Smooth muscle cell (in vitro differentiated cells): ENCODE measurements around the gene SEC31B. TPM values are rescaled to one million over a fixed set of nuclear protein-coding genes. Genes with fewer than 3 reads are reported as not detected.

Source experiments
- DNase-seq: peaks from one replicate; lab custom pipeline; 2025; ENCODE audit not compliant: unreplicated experiment; lab: John Stamatoyannopoulos, UW
- H2AFZ ChIP-seq: fragments of 200-600 bp; sonication (generic); 2 replicates; pipeline ENCODE4 v1.6.0; 2016; ENCODE audit warnings: antibody characterized with exemption, low read depth, mild to moderate bottlenecking
- H3F3A ChIP-seq: fragments of 200-600 bp; sonication (generic); 2 replicates; pipeline ENCODE4 v1.6.0; 2017; ENCODE audit warnings: antibody characterized with exemption, low read depth
- H3K27ac ChIP-seq: fragments of 200-600 bp; sonication (generic); 2 replicates; pipeline ENCODE4 v1.5.1; 2016; ENCODE audit warnings: low read depth, mild to moderate bottlenecking
- H3K27me3 ChIP-seq: fragments of 200-600 bp; sonication (generic); 2 replicates; pipeline ENCODE4 v1.6.1; 2016; ENCODE audit warnings: low read depth, mild to moderate bottlenecking
- H3K36me3 ChIP-seq: fragments of 200-600 bp; sonication (generic); 2 replicates; pipeline ENCODE4 v1.5.1; 2016; ENCODE audit warnings: low read depth
- H3K4me1 ChIP-seq: fragments of 200-600 bp; sonication (generic); 2 replicates; pipeline ENCODE4 v1.5.1; 2016; ENCODE audit warnings: low read depth
- H3K4me2 ChIP-seq: fragments of 200-600 bp; sonication (generic); 2 replicates; pipeline ENCODE4 v1.6.0; 2016; ENCODE audit warnings: mild to moderate bottlenecking
- H3K4me3 ChIP-seq: fragments of 200-600 bp; sonication (generic); 2 replicates; pipeline ENCODE4 v1.5.1; 2016; ENCODE audit warnings: mild to moderate bottlenecking
- H3K79me2 ChIP-seq: fragments of 200-600 bp; sonication (generic); 2 replicates; pipeline ENCODE4 v1.6.0; 2016; ENCODE audit warnings: low read depth, mild to moderate bottlenecking
- H3K9ac ChIP-seq: fragments of 200-600 bp; sonication (generic); 2 replicates; pipeline ENCODE4 v1.6.0; 2016; ENCODE audit warnings: low read depth
- H3K9me3 ChIP-seq: fragments of 200-600 bp; sonication (generic); replicated peaks from 2 replicates; pipeline ENCODE4 v1.5.1; 2016; ENCODE audit warnings: low read depth
- H4K20me1 ChIP-seq: fragments of 200-600 bp; sonication (generic); 2 replicates; pipeline ENCODE4 v1.6.0; 2016; ENCODE audit warnings: low read depth
- CTCF ChIP-seq: fragments of 200-600 bp; sonication (generic); IDR thresholded peaks from 2 replicates; pipeline ENCODE4 v1.5.1; 2017; ENCODE audit warnings: borderline replicate concordance, mild to moderate bottlenecking, antibody characterized with exemption; ENCODE audit not compliant: insufficient read depth, poor library complexity, severe bottlenecking
- WGBS: methylation state at CpG from one replicate; pipeline ENCODE4 v1.1.7; 2016; ENCODE audit warnings: low lambda C conversion rate; 5-methylcytosine and 5-hydroxymethylcytosine counted together
- polyA plus RNA-seq: library from polyadenylated mRNA; unstranded; fragments of >200 nt; fragmentation: Nextera tagmentation; extraction: Ambion mirVana; gene quantifications from 2 replicates; pipeline ENCODE4 v1.2.1, GENCODE V29; 2016
- total RNA-seq: library from RNA; depleted of rRNA; stranded (reverse); fragments of >200 nt; gene quantifications from 2 replicates; pipeline ENCODE4 v1.2.3, GENCODE V29; 2014

SEC31B gene
- total and polyA plus RNA-seq, 2 experiments from 2014 or later: 4.5 to 6.3 TPM

DNA sequence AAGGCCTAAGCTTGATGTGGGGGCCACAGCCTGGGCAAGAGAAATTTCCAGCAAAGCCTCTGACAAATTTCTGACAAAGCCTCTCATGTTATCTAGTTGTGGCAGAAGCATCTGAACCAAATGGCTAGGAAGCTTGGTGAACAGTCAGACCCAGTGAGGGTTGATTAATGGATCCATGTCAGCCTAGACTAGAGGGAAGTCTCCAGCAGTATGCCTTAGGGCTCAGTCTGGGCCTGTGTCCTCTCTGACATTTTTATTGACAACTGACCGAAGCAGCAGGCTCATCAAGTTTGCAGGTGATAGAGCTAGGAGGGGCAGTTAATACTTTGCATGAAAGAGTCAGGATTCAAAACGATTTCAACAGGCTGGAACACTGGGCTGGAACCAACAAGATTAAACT is 41.3 kb upstream of the SEC31B start:
- Histone ChIP-seq H3K4me1 (no peaks in the 10 kb centered on the region), H3K27ac (no peak overlapping the region), H4K20me1 (peaks cover 6% of the 10 kb centered on the region), H3K4me2 (no peak overlapping the region), H3K9ac (no peak overlapping the region), H3K4me3 (no peak overlapping the region), H3K36me3 (no peaks in the 10 kb centered on the region), H3F3A (no peaks in the 10 kb centered on the region), H2AFZ (no peak overlapping the region), H3K9me3 (no peaks in the 10 kb centered on the region), H3K27me3 (peaks cover 30% of the 10 kb centered on the region), H3K79me2 (no peaks in the 10 kb centered on the region)
- DNase-seq: no peak
- TF ChIP-seq CTCF: no peak
- WGBS: 49% methylated on average over 2 of the region's 2 CpGs

GRCh38 chr10:100560248-100560647 is 40.6 kb upstream of the SEC31B start:
- H3K79me2 ChIP-seq: no peaks in the 10 kb centered on the region
- H4K20me1 ChIP-seq: peaks cover 6% of the 10 kb centered on the region
- DNase-seq: no peak
- no peaks in the 10 kb centered on the region for H3K9me3 ChIP-seq
- no peaks in the 10 kb centered on the region for H3K4me1 ChIP-seq
- no peak overlapping the region for H2AFZ ChIP-seq
- no peaks in the 10 kb centered on the region for H3F3A ChIP-seq
- no peaks in the 10 kb centered on the region for H3K36me3 ChIP-seq
- no peak overlapping the region for H3K27ac ChIP-seq
- no peak overlapping the region for H3K4me3 ChIP-seq
- 96% methylated on average over 1 of the region's 1 CpG for WGBS
- no peak overlapping the region for H3K9ac ChIP-seq
- peaks cover 22% of the 10 kb centered on the region for H3K27me3 ChIP-seq
- H3K4me2 ChIP-seq: no peak overlapping the region
- no peak for TF ChIP-seq CTCF

DNA sequence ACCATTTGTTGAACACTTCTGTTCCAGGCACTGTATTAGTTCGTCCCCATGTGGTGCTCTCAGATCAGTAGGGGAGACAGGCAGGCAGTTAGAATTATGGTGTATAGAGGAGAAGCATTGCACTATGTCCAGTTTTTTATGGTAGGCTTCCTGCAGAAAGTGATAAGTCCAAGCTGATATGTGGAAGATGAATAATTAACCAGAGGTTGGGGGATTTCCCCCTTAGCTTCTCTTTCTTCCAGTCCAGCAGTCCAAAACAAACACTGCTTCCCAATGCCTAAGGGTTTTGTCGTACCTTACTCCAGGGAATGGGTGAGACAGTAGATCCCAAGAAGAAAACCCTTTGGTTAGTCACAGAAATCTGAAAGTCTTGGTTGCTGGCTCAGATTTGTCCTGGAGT is 35.2 kb upstream of the SEC31B start:
- no peak overlapping the region for H3K4me2 ChIP-seq
- H3K4me3 ChIP-seq: no peak overlapping the region
- no peak for TF ChIP-seq CTCF
- H3K27ac ChIP-seq: no peak overlapping the region
- H3K27me3 ChIP-seq: no peaks in the 10 kb centered on the region
- no peaks in the 10 kb centered on the region for H3K4me1 ChIP-seq
- H3K9ac ChIP-seq: no peak overlapping the region
- 95% methylated on average over 2 of the region's 2 CpGs for WGBS
- no peaks in the 10 kb centered on the region for H4K20me1 ChIP-seq
- DNase-seq: no peak
- no peaks in the 10 kb centered on the region for H3F3A ChIP-seq
- H3K36me3 ChIP-seq: no peaks in the 10 kb centered on the region
- H3K9me3 ChIP-seq: no peaks in the 10 kb centered on the region
- H3K79me2 ChIP-seq: no peaks in the 10 kb centered on the region
- no peak overlapping the region for H2AFZ ChIP-seq

GRCh38 chr10:100553929-100554328 is 34.3 kb upstream of the SEC31B start:
- Histone ChIP-seq H3F3A (no peaks in the 10 kb centered on the region), H3K4me2 (no peak overlapping the region)

More at GRCh38 chr10:100553929-100554328, 34.3 kb upstream of the SEC31B start:
- Histone ChIP-seq H3K9me3 (no peaks in the 10 kb centered on the region), H3K4me3 (no peak overlapping the region), H3K27ac (no peak overlapping the region), H4K20me1 (no peaks in the 10 kb centered on the region), H3K36me3 (no peaks in the 10 kb centered on the region), H3K27me3 (no peaks in the 10 kb centered on the region), H3K4me1 (no peaks in the 10 kb centered on the region), H3K79me2 (no peaks in the 10 kb centered on the region), H3K9ac (no peak overlapping the region), H2AFZ (no peak overlapping the region)
- WGBS: 98% methylated on average over 3 of the region's 3 CpGs
- DNase-seq: no peak
- TF ChIP-seq CTCF: no peak
